K562 (cell line): Measurements from ENCODE around the gene SMG5. TPM values are rescaled to one million over a fixed set of nuclear protein-coding genes. Genes with fewer than 3 reads are reported as not detected.
A peak's percentile ranks its signal among the peaks of the same experiment; 100 is the strongest.

Source experiments
- ATAC-seq: fragments of 200-7000 bp; cut with Tn5 transposase; 3 replicates; pipeline ENCODE4 v1.9.1; 2020; ENCODE audit warnings: moderate library complexity
- BruUV-seq: library from RNA; stranded (reverse); fragments of 400-500 nt; replicated peaks from 2 replicates; lab custom pipeline; 2021; lab: Mats Ljungman, UMichigan
- CTCF ChIA-PET: fragments of 300-600 bp; formaldehyde crosslinking; extraction: SDS; loops from one replicate; lab custom pipeline; 2021; ENCODE audit warnings: low intra/inter-chr PET ratio; lab: Yijun Ruan, JAX
- POLR2A ChIA-PET: fragments of 300-600, 350-650 bp; sonication (Branson Sonifier 250); formaldehyde crosslinking; extraction: SDS; loops from one replicate; lab custom pipeline; 2021; ENCODE audit warnings: antibody characterized with exemption, inconsistent platforms; lab: Yijun Ruan, JAX
- DNase-seq, 4 experiments: peaks; one replicate each; pipeline versions ENCODE4 v3.0.0 to v3.0.0-alpha.2; 2011 to 2018; ENCODE audit warnings: low spot score in 3 of 4, mixed read lengths in 3 of 4; ENCODE audit errors: extremely low read depth in 1 of 4
- FAIRE-seq: peaks from 2 replicates; lab custom pipeline; 2011; peaks lifted over from hg19 to GRCh38; lab: Jason Lieb, UNC
- H2AFZ ChIP-seq: 2 replicates; pipeline ENCODE4 v1.6.0; 2011; ENCODE audit warnings: low read depth, low read length, control low read depth, inconsistent platforms
- H3K27ac ChIP-seq: fragments of 200-600 bp; 3 replicates; pipeline ENCODE4 v1.8.0; 2011; ENCODE audit warnings: low read depth, mild to moderate bottlenecking, control low read depth, inconsistent platforms, low read length, moderate library complexity, mixed read lengths; ENCODE audit errors: extremely low read depth
- H3K27me3 ChIP-seq, 2 experiments: fragments of 300-600 bp in 1 of 2; 2 replicates in 1 of 2; 3 replicates in 1 of 2; pipeline versions ENCODE4 v1.6.0 to v1.8.0; 2011; ENCODE audit warnings: inconsistent platforms in 2 of 2, low read length in 2 of 2, mild to moderate bottlenecking in 1 of 2, mixed read lengths in 1 of 2, moderate library complexity in 1 of 2; ENCODE audit not compliant: control insufficient read depth in 2 of 2, insufficient read depth in 2 of 2
- H3K36me3 ChIP-seq: fragments of 300-600 bp; 3 replicates; pipeline ENCODE4 v1.8.0; 2011; ENCODE audit warnings: mild to moderate bottlenecking, low read length, inconsistent platforms; ENCODE audit not compliant: control insufficient read depth, insufficient read depth
- H3K4me1 ChIP-seq, 2 experiments: fragments of 200-600 bp in 1 of 2; replicated peaks in 1 of 2; 2 replicates in 1 of 2; 3 replicates in 1 of 2; pipeline versions ENCODE4 v1.5.1 to v1.8.0; 2011; ENCODE audit warnings: inconsistent platforms in 2 of 2, low read length in 2 of 2, mild to moderate bottlenecking in 1 of 2, mixed read lengths in 1 of 2, moderate library complexity in 1 of 2; ENCODE audit not compliant: control insufficient read depth in 2 of 2, insufficient read depth in 2 of 2
- H3K4me2 ChIP-seq: 2 replicates; pipeline ENCODE4 v1.6.1; 2011; ENCODE audit warnings: low read length, control low read depth, inconsistent platforms, mixed read lengths; ENCODE audit not compliant: insufficient read depth
- H3K4me3 ChIP-seq: fragments of 200-600 bp; sonication (generic), shearing (Covaris generic); 2 replicates; pipeline ENCODE4 v1.5.1; 2016; ENCODE audit warnings: control low read depth, inconsistent platforms
- H3K79me2 ChIP-seq: fragments of 200-600 bp; 3 replicates; pipeline ENCODE4 v1.8.0; 2011; ENCODE audit warnings: low read length, inconsistent platforms; ENCODE audit not compliant: control insufficient read depth, insufficient read depth
- H3K9ac ChIP-seq, 2 experiments: 2 replicates each; pipeline versions ENCODE4 v1.6.0 to v1.6.1; 2011; ENCODE audit warnings: low read depth in 2 of 2, low read length in 2 of 2, control low read depth in 1 of 2, inconsistent platforms in 1 of 2, mild to moderate bottlenecking in 1 of 2, mixed read lengths in 1 of 2; ENCODE audit not compliant: insufficient read depth in 1 of 2
- H3K9me1 ChIP-seq: one replicate; pipeline ENCODE4 v1.6.0; 2011; ENCODE audit warnings: inconsistent platforms, mild to moderate bottlenecking, low read length, moderate library complexity; ENCODE audit not compliant: control insufficient read depth, insufficient read depth
- H3K9me3 ChIP-seq: replicated peaks from 2 replicates; pipeline ENCODE4 v1.5.1; 2011; ENCODE audit warnings: low read depth, low read length, inconsistent platforms; ENCODE audit not compliant: control insufficient read depth, insufficient read depth
- H4K20me1 ChIP-seq: replicated peaks from 2 replicates; pipeline ENCODE4 v1.6.1; 2011; ENCODE audit warnings: low read length, inconsistent platforms, mixed read lengths; ENCODE audit not compliant: control insufficient read depth, insufficient read depth
- BCLAF1 ChIP-seq, 2 experiments: fragments of 450-650 bp in 1 of 2; IDR thresholded peaks; 2 replicates each; pipeline ENCODE4 v1.6.1; 2011 to 2017; ENCODE audit warnings: low read depth in 2 of 2, antibody characterized with exemption in 1 of 2, borderline replicate concordance in 1 of 2, low read length in 1 of 2, mild to moderate bottlenecking in 1 of 2, mixed read lengths in 1 of 2; ENCODE audit not compliant: control insufficient read depth in 1 of 2
- BRCA1 ChIP-seq, 2 experiments: fragments of 450-650 bp in 1 of 2; sonication (generic) in 1 of 2; formaldehyde crosslinking in 1 of 2; IDR thresholded peaks; 2 replicates each; pipeline versions ENCODE4 v1.5.0 to v1.6.1; 2017 to 2020; ENCODE audit warnings: mild to moderate bottlenecking in 1 of 2, missing genetic modification reagents in 1 of 2
- CBFA2T2 ChIP-seq: fragments of 450-650 bp; conservative IDR thresholded peaks from 2 replicates; pipeline ENCODE4 v1.6.1; 2017; ENCODE audit warnings: mild to moderate bottlenecking
- CREBBP ChIP-seq: IDR thresholded peaks from one replicate; pipeline ENCODE4 v1.6.1; 2012; ENCODE audit warnings: low read depth, mild to moderate bottlenecking, control low read depth, inconsistent platforms, low read length
- FOXK1 ChIP-seq: sonication (generic); formaldehyde crosslinking; IDR thresholded peaks from 2 replicates; pipeline ENCODE4 v1.8.0; 2022; ENCODE audit warnings: missing genetic modification reagents, mild to moderate bottlenecking, borderline replicate concordance
- MIER1 ChIP-seq: fragments of 450-650 bp; IDR thresholded peaks from 2 replicates; pipeline ENCODE4 v1.6.1; 2016; ENCODE audit warnings: antibody characterized with exemption, mild to moderate bottlenecking, low read depth
- MXD1 ChIP-seq: fragments of 250-450 bp; sonication (Bioruptor Pico); IDR thresholded peaks from 2 replicates; pipeline ENCODE4 v1.8.0; 2021; ENCODE audit warnings: borderline replicate concordance, mild to moderate bottlenecking, moderate library complexity; ENCODE audit not compliant: poor library complexity, severe bottlenecking
- RFX7 ChIP-seq: fragments of 250-450 bp; sonication (Bioruptor Pico); IDR thresholded peaks from 2 replicates; pipeline ENCODE4 v1.5.1; 2021; ENCODE audit warnings: mild to moderate bottlenecking
- SMARCA4 ChIP-seq: fragments of 450-650 bp; IDR thresholded peaks from 2 replicates; pipeline ENCODE4 v1.6.1; 2016
- STAT5B ChIP-seq: fragments of 250-450 bp; sonication (Bioruptor Pico); IDR thresholded peaks from 2 replicates; pipeline ENCODE4 v1.8.0; 2021; ENCODE audit warnings: mild to moderate bottlenecking, inconsistent platforms
- TARDBP ChIP-seq: fragments of 450-650 bp; IDR thresholded peaks from 2 replicates; pipeline ENCODE4 v1.6.1; 2016
- TBL1XR1 ChIP-seq, 2 experiments: IDR thresholded peaks; 2 replicates each; pipeline ENCODE4 v1.6.1; 2012; ENCODE audit warnings: improper control_type of control experiment in 2 of 2, low read length in 2 of 2, mild to moderate bottlenecking in 1 of 2
- TCF7 ChIP-seq: sonication (generic); IDR thresholded peaks from 2 replicates; pipeline ENCODE4 v1.6.1; 2016; ENCODE audit warnings: antibody characterized with exemption, borderline replicate concordance
- TEAD1 ChIP-seq, 2 experiments: fragments of 450-650 bp in 1 of 2; sonication (generic) in 1 of 2; formaldehyde crosslinking; IDR thresholded peaks; 2 replicates each; pipeline versions ENCODE4 v1.4.0 to v1.8.0; 2020 to 2022; ENCODE audit warnings: mild to moderate bottlenecking in 2 of 2, missing genetic modification reagents in 1 of 2
- TEAD2 ChIP-seq: fragments of 450-650 bp; IDR thresholded peaks from 2 replicates; pipeline ENCODE4 v1.6.1; 2016; ENCODE audit warnings: missing genetic modification characterization, control low read depth, missing compliant biosample characterization
- ZNF589 ChIP-seq: fragments of 200-800 bp; sonication (Bioruptor generic); IDR thresholded peaks from 2 replicates; pipeline ENCODE4 v1.6.1; 2016; ENCODE audit warnings: low read depth, missing genetic modification characterization, missing compliant biosample characterization
- WGBS: fragments of 100-300 bp; shearing (Covaris generic); methylation state at CpG from one replicate; pipeline ENCODE4 v1.1.6; 2016; ENCODE audit warnings: low coverage, mixed read lengths; ENCODE audit not compliant: insufficient coverage; ENCODE audit errors: missing lambda C conversion rate; 5-methylcytosine and 5-hydroxymethylcytosine counted together
- in situ Hi-C: fragments of 300-500 bp; cut with MboI; formaldehyde crosslinking; loops from 4 replicates; pipeline ENCODE4 v1.15.0; 2018; ENCODE audit warnings: inconsistent platforms, mixed read lengths
- intact Hi-C: fragments of 100-400 bp; cut with micrococcal nuclease; formaldehyde crosslinking; loops from 2 replicates; pipeline ENCODE4 v1.14.2; 2022
- polyA plus RNA-seq, 8 experiments: library from polyadenylated mRNA; depleted of rRNA in 4 of 8; stranded (reverse) in 5 of 8; unstranded in 3 of 8; fragments of >200 nt; fragmentation: Nextera tagmentation in 2 of 8; fragmentation: Illumina TruSeq in 1 of 8; extraction: Ambion mirVana in 2 of 8; extraction: Trizol in 1 of 8; gene quantifications; 2 replicates each; pipeline versions ENCODE4 v1.2.1 to v1.2.3, GENCODE V29; 2011 to 2014; ENCODE audit warnings: inconsistent platforms in 1 of 8, missing spikeins in 1 of 8
- total RNA-seq, 7 experiments: library from RNA; depleted of rRNA in 6 of 7; stranded (reverse); fragments of >200 nt in 6 of 7; fragmentation: Illumina TruSeq in 2 of 7; extraction: Trizol in 2 of 7; gene quantifications; 2 replicates each; pipeline versions ENCODE4 v1.2.1 to v1.2.3, GENCODE V29; 2011 to 2021; ENCODE audit warnings: low replicate concordance in 1 of 7
- TF ChIP-seq, protein P1 (sequence below): fragments of 250-450 bp; sonication (Bioruptor Pico); IDR thresholded peaks from 2 replicates; pipeline ENCODE4 v1.5.1; 2021; ENCODE audit warnings: mild to moderate bottlenecking

SMG5 gene
- total and polyA plus RNA-seq, 9 of the 15 experiments (the other 6 are each of a cell fraction or from before 2014, with no cell fraction given), result 1.4 to 85.9 (median 53.0) TPM

DNA sequence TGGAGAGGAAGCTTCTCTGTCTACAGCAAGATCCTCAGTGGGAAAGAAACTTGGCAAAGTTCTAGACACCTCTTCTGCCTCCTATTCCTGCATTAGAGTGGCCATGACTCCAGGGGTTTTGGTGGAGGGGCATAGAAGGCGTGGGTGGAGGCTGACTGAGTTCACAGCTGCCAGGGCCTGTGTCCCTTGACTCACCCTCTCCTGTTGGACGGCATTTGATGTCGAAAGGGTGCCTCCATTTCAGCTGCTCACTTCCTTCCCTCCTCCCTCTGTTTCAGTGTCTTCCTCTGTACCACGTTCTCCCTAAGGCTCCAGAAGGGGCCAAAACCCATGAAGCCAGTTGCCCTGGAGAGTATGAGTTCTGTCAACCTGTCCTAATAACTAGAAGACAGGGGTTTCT, 2.1 kb upstream of the SMG5 start (continued):
- TF ChIP-seq TARDBP (no peak), TEAD1 (CRISPR knock-in tag; IDR thresholded peaks at IDR 0.05) (no peak), BCLAF1 (IDR thresholded peaks at IDR 0.05; ENCODE audit: borderline replicate concordance in 1 of 2, control insufficient read depth in 1 of 2, low read depth in 2 of 2, low read length in 1 of 2) (no peak), ZNF589 (CRISPR knock-in tag) (no peak), FOXK1 (no peak)

GRCh38 chr1:156284112-156284511, 1.5 kb upstream of the SMG5 start, which contains the start of gene TMEM79:
TSS of gene TMEM79 (plus strand) at chr1:156284325. CDS start at chr1:156285227, 902 bp downstream.
- DNase-seq (no peak), FAIRE-seq (no peak), ATAC-seq (no peak)
- intact Hi-C loops, result no loop called here
- Histone ChIP-seq H3K9me3 (no peaks in the 10 kb centered on the region), H3K27ac (peak within 1 kb of the TSS; percentile 93), H3K27me3 (no peaks in the 10 kb centered on the region), H3K4me3 (peak within 1 kb of the TSS; percentile 97), H3K9ac (peak within 1 kb of the TSS; percentile 91 to 97), H3K9me1 (no peaks in the 10 kb centered on the region), H3K4me2 (peak within 1 kb of the TSS; percentile 100), H2AFZ (peak within 1 kb of the TSS; percentile 97), H3K36me3 (peaks cover 35% of the 10 kb centered on the region), H3K79me2 (peaks cover 45% of the 10 kb centered on the region), H3K4me1 (peaks cover 6 to 10% of the 10 kb centered on the region in 2 experiments; a peak in 4 of 5 replicates), H4K20me1 (peaks cover 11% of the 10 kb centered on the region; the same call in 1 of the 2 replicates)
- 81% methylated on average over 7 of the region's 7 CpGs for WGBS
- POLR2A ChIA-PET, result interaction anchor here (1.2 to 6.3 kb wide), 7 partner anchors 10 to 71 kb away, joined by 3 to 63 read pairs (median 6); partner anchors contain the start of genes GLMP, PMF1 and VHLL
- no TSS peak for BruUV-seq
- in situ Hi-C loops, result no loop called here
- CTCF ChIA-PET, result no interaction called here
- TF ChIP-seq CBFA2T2, result no peak
- TF ChIP-seq, protein P1, sequence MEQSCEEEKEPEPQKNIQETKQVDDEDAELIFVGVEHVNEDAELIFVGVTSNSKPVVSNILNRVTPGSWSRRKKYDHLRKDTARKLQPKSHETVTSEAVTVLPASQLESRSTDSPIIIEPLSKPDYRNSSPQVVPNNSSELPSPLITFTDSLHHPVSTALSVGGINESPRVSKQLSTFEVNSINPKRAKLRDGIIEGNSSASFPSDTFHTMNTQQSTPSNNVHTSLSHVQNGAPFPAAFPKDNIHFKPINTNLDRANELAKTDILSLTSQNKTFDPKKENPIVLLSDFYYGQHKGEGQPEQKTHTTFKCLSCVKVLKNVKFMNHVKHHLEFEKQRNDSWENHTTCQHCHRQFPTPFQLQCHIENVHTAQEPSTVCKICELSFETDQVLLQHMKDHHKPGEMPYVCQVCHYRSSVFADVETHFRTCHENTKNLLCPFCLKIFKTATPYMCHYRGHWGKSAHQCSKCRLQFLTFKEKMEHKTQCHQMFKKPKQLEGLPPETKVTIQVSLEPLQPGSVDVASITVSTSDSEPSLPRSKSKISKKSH (CRISPR knock-in tag), result no peak
- TF ChIP-seq TCF7, result no peak
- TF ChIP-seq MXD1, result no peak
- no peak for TF ChIP-seq STAT5B (CRISPR knock-in tag)
- TF ChIP-seq MIER1, result no peak
- TF ChIP-seq RFX7 (CRISPR knock-in tag), result no peak
- TF ChIP-seq BRCA1 (IDR thresholded peaks at IDR 0.05), result no peak
- no peak for TF ChIP-seq BRCA1 (CRISPR knock-in tag; IDR thresholded peaks at IDR 0.05)
- TF ChIP-seq CREBBP, result no peak
- TF ChIP-seq SMARCA4, result no peak
- TF ChIP-seq TEAD2 (tag), result no peak
- TF ChIP-seq TBL1XR1 (IDR thresholded peaks at IDR 0.05; ENCODE audit: low read length in 2 of 2), result no peak
